Left hindlimb (tissue), 1 donor: ENCODE results near the gene PSMD5.

ENCODE experiments used
- DNase-seq: peaks from one replicate; pipeline ENCODE4 v3.0.0-alpha.2; 2018

The PSMD5 gene

DNA sequence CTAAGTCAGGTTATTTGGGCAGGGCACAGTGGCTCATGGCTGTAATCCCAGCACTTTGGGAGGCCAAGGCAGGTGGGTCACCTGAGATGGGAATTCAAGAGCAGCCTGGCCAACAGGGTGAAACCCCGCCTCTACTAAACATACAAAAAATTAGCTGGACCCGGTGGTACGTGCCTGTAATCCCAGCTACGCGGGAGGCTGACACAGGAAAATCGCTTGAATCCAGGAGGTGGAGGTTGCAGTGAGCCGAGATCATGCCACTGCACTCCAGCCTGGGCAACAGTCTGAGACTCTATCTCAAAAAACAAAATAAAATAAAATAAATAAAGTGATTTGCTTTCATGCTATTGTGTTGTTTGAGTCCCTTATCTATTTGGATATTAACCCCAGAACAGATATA lies 41.3 kb downstream of the PSMD5 start:
- DNase-seq: no peak

DNA sequence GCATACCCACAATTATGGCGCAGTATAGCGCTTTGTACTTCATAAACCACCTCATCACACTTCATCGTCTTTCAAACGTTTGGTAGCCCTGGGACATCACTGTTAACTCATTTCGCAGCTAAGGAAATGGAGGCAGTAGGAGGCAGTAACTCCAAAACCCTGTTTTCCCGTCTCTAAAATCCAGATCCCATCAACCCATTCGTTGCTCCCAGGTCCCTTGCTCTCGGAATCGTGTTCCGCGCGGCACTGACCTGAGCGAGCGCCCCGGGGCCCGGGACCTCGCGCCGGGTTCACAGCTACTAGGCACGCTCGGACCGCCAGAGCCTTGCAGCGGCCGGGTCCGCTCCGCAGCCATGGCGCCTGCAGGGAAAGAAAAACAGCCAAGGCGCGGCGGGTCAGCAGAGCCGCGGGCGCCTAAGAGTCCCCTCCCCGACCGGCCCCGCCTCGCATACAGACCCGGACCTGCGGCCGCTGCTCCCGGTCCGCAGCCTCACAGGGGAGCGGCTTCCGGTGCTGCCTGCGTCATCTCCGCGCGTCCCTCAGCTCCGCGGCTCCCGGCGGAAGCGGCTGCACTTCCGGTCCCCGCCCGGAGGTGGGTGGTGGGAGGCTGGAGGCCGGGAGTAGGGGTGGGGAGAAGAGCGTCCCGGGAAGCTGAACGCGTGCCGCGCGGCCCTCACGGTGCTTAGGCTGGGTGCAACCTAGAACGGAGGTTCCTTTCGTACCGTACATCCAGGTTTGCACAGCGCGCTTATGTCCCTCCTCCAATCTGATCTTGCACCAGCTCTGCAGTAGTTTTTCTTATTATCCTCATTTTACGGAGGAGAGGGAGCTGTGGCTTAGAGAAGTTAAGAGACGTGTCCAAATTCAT lies 49.6 kb downstream of the PSMD5 start, which contains the start of gene FBXW2:
TSS of gene FBXW2 (minus strand) at position 519 of the 868 bp plus-strand sequence. CDS start 5,158 bp downstream, outside the sequence.
- peak; percentile 95 for DNase-seq

DNA sequence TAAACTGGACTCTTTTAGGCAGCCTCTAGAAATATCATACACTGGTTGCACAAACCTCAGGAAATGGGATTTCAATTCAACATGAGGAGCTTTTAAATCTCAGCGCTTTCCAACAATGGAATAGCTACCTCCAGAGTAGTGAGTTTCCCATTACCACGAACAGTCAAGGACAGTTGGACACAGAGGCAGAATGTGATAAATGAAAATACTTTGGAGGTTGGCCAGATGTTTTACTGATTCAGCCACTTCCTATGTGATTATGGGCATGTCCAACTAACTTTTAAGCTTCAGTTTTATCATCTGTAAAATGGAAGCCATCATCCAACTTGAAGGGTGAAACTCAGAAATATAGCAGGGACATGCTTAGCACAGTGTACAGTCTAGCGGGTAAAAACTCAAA lies 51.6 kb downstream of the PSMD5 start:
- DNase-seq: no peak

DNA sequence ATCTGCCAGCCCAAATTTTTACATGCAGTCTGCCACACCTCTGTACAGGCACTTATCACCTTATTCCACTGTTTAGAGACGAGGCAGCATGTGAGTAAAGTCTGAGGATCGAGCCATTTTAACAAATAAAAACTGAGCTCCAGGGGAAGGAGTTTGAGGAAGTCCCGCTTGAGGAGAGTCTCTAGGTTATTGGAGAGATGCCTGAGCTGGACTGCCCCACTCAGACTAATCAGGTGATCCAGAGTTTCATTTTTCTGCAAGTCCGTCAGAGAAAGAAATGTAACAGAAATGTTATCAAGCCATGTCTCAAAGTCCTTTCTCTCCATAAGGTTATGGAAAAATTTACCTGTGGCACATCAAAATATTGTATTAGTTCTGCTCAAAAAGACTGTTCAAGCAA lies 54.8 kb downstream of the PSMD5 start:
- no peak for DNase-seq

DNA sequence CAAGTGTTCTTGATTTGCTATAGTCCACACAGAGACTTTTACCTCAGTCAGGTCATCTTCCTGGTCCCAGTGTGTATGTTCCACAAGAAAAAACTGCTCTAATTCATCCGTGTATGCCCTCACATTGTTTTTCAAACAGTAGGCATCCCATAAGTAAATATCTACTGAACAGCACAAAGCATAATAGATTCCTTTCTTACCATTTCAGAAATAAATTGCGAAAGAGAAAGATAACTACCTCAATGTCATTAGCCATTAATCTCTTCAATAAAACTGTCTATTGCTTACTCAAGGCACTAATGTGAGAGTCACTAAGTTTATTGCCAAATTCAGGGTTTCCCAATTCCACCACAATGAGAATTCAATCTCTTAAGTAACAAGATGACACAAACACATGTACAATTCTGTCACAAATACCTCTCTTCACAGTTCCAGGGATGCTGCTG lies 59.1 kb downstream of the PSMD5 start:
- DNase-seq: no peak

DNA sequence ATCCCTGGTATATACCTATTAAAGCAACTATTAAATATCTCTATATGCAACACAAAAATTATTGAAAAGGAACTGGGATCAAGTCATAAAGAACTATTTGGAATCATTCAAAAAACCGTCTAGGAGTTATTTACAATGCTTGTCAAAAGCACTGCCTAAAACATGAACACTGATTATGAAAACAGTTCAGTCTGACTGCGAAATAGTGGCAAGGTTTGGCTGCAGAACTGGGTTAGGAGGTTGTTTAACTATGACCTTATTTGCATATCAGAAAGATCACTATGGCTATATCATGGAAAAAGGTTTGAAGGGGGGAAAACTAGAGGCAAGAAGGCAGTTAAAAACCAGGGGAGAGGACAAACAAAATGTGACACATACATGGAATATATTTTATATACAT lies 61.5 kb downstream of the PSMD5 start:
- DNase-seq: no peak

DNA sequence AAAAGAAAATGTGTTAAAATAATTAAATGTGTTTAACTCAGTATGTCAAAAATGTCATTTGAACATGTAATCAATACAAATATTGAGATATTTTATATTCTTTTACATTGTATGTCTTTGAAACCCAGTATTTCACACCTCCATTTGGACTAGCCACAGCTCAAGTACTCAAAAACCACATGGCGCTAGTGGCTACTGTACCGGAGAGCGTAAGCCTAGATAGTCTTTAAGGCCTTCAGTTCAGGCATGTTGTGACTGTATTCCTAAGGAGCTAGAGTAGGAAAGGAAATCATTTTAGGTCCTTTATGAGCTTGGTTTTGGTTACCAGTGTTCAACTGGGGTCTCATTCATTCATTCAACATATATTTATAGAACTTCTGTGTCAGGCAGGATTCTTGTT lies 62.4 kb downstream of the PSMD5 start:
- DNase-seq: no peak

DNA sequence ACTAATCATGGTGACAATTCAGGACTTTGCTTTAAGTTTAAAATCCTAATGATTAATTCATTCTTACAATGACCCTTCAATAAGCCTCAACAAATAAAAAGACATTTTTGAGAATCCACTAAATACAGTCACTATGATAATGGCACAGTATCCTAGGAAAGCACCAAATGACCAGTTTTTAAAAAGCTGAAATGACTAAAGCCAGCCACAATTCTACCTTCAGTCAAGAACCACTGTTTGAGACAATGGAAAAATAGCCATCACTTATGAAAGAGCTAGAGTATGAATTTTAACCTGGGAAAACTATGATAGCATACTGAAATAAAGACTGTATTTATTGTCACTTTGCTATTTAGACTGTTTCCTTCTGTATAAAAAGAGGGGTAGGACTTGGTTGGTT lies 63.5 kb downstream of the PSMD5 start:
- DNase-seq: no peak

DNA sequence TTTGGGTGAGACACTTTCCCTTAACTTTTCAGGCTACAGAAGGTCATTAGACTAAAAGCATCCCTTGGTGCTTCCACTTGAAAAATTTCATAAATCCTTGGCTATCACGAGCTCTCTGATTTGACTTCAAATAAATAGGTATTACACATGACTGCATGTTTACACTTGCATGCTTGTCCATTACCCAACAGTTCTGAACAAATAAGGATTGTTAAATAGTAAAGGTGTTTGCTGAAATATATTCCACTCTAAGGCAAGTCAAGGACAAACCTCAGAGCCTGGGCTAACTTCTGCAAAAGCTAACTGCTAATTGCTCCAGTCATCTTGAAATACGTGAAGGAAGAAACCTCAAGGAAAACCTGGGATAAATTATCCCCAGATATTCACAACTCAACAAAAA lies 64.0 kb downstream of the PSMD5 start:
- DNase-seq: no peak

DNA sequence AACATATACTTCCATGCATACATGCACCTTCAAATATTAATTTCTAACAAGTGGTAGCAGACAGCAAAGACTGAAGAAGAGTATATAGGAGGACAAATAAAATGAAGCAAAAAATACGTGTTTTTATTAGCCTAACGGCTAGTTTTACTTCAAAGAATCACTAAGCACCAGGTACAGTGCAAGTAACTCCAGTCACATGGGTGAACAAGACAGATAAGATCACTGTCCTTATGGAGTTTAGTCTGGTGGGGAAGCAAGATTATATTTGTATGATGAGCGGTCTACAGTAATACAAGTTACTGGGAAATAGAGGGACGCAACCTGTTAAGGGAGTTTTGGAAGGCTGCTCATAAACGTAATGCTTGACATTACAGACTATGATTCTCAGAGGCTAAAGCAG lies 65.5 kb downstream of the PSMD5 start:
- no peak for DNase-seq

DNA sequence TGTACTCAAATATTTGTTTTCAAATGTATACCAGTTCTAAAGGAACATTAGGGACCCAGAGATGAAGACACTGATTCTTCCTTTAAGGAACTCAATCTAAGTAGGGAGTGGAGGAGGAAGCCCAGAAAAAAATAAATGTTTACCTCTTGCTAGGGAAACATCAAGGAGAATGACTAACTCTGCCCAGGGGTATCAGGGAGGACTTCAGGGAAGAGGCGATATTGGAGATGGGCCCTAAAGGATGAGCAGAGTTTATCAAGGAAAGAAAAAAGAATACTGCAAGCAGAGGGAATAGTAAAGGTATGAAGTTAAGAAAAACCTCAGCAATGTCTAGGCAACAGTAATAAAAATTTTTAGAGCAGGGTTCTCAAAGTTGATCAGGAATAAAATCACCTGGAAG lies 65.9 kb downstream of the PSMD5 start:
- no peak for DNase-seq

DNA sequence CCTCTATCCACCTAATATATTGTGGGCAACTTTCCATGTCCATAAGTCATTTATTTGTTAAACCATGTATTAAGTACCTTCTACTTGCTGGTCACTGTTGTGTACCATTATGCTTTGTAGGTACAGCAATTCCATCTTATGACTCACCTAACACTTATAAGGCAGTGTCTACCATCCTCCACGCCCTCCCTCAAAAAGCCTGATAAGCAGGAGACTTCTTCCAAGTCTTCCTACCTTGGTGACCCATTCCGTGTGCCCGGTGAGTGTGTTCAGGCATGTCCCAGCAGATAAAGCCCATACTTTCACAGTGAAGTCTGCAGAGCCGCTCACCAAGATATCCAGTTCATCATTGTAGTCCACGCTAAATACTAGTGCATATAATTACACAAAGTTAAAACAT lies 66.9 kb downstream of the PSMD5 start:
- DNase-seq: no peak

DNA sequence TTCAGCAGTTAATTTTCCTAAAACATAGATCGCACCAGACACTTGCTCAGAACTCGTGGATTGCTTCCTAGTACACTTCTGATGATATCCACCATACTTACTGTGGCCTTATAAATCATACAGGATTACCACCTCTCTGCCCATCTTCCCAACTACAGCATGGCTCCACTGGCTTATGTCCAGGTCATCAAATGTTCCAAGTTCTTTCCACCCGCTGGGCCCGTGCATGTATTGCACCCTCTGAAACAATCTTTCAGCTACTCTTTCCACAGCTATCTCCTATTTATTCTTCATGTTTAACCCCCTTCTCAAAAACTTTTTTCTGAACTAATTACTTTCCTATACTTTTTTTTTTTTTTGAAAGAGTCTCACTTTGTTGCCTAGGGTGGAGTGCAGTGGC lies 68.0 kb downstream of the PSMD5 start:
- DNase-seq: no peak

DNA sequence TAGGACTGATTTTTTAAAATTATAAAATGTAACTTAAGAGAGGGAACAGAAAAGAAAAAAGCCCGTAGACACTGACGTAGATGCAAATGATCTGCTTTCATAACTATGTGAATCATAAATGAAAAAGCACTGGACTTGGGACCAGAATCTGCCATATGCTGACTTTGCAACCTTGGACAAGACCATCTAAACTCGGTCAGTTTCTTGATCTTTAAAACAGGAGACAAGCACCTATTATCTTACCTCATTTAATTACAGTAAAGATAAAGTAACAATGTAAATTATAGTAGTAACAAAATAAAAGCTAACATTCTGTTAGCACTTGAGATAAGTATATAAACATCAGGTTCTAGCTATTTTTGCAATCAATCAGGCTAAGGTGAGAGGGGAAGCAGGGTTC lies 69.5 kb downstream of the PSMD5 start:
- DNase-seq: no peak

DNA sequence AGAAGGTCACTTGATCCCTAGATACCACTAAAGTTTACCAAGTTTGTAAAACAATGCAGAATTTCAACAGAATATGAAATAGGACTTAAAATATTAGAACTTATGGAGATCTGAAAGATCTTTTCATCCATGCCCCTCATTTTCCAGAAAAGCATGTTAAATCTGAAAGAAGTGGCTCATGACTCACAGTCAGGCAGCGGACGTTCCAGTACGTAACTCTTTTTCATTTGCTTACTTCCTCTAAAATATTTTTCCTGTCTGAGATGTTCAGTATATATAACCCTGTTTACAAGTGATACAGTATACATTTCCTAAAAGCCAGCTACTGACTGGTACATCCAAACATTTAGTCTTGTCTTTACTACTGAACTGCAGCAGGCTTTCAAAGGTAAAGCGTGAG lies 71.8 kb downstream of the PSMD5 start:
- DNase-seq: no peak

DNA sequence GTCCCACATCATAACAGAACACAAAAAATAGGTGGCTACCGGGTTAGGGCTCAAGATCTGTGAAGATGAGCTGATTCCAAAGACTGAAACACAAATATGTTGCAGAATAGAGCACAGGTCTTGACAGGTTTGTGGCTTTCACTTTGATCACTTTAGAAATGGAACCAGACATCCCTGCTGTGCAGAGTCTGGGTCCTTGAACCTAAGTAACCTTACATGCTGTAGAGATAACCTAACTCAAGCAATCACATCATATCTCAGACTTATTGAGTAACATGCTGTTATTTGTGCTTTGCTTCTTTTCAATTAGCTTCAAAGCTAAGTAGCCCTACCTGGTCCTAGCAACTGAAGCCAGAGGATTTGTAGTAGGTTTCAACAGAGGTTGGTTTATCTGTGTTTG lies 73.8 kb downstream of the PSMD5 start:
- no peak for DNase-seq

DNA sequence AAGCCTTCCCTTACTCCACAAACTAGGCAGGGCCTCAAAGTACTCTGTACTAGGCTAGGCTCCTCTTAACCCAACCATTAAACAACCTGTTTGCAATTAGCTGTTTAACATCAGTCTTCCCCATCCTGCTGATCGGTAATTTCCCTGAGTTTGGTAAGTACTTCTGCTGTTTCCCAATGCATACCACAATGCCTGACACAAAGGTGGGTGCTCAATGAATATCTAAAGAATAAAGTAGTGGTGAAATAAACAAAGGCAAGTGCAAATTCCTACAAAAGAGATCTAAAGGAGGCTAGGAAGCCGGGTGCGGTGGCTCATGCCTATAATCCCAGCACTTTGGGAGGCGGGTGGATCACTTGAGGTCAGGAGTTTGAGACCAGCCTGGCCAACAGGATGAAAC lies 74.5 kb downstream of the PSMD5 start:
- DNase-seq: no peak

DNA sequence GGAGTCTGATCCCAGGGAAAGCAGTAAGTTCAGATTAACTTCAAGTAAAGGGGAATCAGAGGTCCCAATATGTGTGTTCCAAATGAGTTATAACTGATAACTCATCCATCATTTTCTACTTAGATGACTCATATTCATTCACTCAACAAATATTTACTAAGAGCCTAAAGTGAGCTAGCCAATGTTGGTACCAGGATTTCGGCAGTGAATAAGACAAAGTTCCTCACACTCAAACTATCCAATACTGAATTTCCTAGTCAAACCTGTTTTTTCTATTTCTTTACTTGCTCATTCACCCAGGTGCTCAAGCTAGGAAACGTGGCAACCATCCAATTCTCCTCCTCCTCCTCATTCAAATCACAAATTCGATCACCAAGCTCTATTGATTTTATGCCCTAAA lies 75.3 kb downstream of the PSMD5 start:
- no peak for DNase-seq
